ENCODE measurements around the gene MBOAT2.
A peak's percentile ranks its signal among the peaks of the same experiment; 100 is the strongest.

The MBOAT2 gene

DNA sequence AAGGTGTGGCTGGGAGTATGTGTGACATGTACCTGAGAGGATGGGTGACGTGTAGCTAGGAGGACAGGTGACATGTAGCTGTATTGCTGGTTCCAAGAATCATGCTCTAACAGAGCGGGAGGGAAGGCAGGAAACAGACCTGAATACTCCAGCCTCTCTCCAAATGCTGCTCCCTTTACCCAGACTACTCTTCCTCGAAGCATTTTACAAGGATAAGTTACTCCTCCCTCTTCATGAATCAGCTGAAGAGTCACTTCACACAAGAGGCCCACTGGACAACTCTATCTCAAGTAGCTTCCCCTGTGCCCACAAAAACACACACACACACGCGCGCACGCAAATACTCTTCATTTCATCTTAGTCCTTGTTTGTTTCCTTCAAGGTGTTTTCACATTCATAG lies 113.5 kb downstream of the MBOAT2 start:
- no peak for DNase-seq

DNA sequence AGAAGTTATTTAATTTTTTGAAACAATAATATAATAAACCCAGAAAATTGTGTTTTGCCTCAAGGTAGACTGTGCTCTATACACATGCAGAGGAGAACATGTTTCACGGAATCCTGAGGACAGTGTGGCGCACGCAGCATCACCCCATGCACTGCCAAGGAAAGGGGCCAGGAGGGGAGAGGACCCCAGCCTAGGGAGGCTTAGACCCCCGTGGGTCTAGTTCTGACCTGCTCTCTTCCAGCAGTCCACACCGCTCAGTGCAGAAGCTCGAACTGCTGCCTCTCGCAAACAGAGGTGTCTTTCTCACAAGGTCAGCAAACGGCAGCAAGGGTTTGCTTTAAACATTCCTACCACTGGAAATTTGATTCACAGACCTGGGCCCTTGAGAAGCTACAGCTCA lies 114.5 kb downstream of the MBOAT2 start:
- no peak for DNase-seq

DNA sequence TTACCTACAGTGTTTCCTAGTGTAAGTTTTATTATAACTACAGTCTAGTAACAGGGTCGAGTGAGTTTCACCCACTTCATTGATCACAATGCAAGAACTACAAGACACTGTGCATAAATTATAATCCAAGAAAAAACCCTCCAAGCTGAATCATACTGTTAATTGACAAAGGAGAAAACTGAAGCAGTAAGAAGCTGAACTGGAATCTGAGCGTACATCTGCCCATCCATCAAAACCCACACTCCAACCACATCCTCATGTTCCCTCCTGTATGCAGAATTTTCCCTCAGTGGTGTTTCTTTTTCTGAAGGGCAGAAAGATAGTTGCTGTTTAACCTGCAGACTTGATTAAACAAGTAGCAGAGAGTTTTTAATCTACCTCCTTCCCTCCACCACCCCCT lies 116.6 kb downstream of the MBOAT2 start:
- DNase-seq: no peak

DNA sequence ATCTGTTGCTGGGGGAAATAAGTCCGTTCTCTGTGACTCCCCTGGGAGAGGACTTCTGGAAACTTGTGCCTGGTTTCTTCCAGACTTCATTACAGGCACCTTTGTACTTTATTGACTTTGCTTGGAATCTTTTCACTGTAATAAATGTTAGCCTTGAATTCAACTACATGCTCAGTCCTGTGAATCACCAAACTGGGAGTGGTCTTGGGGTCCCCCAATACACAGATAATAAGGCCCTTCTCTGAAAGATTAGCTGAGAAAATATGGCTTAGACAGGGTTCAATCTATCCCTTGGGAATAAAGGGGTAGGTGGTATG lies 117.3 kb downstream of the MBOAT2 start:
- DNase-seq: no peak

DNA sequence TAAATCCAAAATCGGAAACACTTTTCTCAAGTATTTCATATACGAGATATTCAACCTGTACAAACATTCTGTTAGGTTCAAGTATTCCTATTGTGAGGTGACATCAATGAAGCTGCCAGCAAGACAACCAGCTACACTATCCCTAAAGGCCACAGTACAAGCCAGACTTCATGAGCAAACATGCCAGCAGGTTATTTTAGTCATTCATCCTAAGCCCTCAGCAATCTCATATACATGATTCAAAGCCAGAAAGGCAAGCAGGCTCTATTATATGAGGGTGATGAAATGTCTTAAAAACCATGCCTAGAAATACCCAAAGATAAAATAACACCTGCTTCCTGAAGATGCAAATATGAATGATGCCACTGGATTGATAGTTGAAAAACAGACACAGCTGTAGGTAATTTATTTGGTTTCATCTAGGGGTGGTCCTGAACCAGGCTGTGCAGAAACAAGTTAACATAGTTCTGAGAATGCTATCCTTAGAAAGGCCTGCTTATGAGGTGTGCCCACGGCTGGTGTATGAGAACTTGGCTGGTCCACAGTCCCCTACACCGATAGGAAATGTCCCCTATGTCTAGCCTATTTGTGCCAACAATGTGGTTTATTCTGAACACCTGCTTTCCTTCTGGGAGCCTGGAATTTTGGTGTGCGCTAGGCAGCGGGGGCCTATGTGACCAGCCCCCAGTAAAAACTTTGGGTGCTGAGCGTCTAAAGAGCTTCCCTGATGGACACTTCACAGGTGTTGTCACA lies 117.9 kb downstream of the MBOAT2 start:
- no peak for DNase-seq

DNA sequence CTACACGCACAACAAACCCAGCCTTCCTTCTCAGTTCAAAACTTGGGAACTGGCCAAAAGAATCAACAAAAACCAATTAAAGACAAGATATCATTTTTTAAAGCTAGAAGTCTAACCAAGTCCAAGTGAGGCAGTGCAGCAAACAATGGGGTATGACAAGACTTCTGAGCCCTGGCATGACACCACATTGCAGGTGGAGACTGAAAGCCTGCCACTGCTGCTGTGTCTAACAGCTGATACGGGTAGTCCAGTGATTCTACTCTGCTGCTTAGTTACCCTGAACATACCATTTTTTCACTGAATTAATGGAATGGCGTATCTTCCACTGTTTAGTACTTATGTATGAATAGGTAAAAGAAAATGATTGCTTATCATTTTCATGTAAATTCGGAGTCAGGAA lies 118.7 kb downstream of the MBOAT2 start:
- DNase-seq: no peak

DNA sequence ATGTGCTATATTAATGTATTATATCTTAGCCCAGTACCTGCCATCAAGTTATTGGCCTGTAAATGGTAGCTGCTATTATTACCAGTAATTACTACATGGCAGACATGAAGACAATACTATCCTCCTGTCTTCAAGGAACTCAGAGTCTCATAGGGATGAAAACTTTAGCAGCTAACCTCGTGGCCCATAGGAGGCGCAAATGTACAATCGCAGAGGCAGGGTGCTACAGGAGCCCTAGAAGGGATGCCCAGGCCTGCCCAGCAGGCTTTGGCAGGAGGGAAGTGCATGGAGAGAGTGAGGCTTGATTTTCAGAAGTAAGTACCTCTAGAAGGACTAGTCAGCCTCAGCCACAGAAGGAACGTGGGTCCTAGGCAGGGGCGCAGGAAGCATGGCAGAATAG lies 121.4 kb downstream of the MBOAT2 start:
- DNase-seq: peak; percentile 34

DNA sequence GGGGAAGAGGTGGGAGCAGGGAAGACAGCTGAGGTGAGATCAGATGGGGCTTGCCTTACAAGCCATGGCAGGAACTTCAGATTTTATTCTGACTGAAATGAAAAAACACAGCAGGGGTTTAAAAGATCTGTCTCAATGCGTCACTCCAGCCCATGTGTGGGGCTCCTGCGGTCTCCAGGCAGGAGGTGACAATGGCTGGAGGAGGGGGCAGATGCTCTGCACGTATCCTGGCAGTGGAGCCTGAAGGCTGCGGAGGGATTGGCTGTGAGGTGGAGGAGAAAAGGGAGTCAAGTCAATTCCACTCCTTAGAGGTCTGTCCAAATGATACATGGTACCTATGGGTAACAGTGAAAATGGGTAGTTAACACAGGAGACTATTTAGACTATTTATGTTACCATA lies 125.6 kb downstream of the MBOAT2 start:
- no peak for DNase-seq

DNA sequence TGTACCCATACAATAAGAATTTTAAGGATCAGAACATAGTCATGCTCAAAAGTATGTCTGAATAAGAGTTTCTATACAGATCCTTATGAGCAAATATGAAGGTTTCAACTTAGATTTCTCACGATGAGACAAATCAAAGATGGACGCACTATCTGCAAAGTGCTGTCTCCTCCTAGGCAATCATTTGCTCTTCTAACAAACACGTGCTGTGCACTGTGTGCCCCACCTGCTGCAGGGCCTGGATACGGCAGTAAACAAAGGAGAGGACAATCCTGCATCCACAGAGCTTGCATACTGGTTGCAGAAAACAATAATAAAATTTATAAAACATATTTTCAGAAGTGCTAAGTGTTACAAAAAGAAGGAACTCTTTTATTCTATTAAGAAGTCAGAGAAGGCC lies 126.2 kb downstream of the MBOAT2 start:
- no peak for DNase-seq

DNA sequence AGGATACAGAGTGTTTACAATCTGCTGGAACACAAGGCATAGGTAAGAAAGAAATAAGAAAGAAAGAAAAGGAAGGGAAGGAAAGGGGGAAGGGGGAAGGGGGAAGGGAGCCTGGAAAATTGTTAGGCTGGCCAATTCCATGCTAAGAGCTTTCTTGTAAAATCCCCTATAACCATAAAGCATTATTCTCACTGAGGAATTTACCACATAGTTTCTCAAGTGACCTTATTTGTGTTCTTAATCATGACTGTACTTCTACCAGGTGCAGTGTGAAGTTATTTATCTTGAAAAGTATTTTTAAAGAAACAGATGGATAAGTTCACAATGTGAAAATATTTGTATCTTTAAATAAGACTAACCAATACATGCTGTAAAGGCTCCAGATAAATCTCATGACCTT lies 126.9 kb downstream of the MBOAT2 start:
- DNase-seq: no peak

DNA sequence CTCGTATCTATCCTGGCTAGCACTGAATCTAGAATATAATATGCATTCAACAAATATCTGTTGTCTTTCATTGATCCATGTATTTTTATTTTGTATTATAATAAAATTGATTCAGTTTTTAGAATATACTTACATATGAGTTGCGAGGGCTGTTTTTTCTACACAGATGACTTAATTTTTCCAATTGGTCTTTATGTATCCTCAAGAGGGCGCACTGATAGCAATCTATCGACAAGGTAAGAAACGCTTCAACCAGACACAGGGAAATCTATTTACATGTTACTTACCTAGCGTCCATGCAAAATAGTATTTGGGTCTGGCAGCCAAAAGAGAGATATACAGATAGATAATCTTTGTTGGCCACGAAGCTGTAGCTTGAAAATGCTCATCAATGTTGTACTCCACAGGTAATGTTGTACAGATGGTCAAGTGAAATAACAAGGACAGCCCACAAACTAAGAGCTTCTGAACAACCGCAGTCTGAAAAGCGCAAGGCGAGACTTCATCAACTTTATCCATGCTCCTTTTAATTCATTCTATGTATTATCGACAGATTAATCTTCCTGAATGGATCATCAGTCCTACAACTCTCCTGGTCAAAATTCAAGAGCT lies 130.6 kb downstream of the MBOAT2 start:
- DNase-seq: peak; percentile 22

DNA sequence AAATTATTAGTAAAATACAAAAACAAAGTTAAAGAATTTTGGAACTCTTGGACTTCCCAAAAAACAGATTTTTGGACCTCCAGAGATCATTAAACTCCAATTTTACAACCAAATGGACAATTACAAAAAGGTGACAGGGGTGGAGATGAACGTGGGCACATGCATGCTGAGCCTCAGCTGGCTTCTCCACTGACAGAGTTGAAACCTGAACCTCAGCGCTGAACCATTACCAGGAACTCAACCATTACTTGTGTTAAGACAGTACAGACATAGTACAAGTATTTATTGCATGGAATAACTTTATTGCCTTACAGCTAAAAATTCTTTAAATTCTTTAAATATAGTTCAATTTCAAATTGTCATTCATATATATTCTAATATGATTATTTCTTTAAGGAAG lies 133.0 kb downstream of the MBOAT2 start:
- DNase-seq: no peak

DNA sequence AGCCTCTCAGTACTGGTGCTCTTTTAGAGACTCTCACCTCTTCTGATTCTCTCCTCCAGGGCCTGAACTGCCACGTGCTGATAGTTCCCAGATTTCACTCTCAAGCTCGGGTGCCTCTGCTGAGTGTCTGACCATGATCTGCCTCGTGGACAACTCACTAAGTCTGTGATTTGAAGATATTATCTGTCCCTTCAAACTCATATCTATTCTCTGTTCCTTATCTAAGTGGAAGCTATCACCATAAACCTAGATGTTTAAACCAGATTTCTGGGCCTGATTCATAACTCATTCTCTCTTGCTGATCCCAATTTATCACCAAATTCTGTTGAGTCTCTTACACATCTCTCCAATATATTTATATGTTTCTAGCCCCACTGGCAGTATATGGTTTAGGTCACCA lies 136.1 kb downstream of the MBOAT2 start:
- DNase-seq: no peak

DNA sequence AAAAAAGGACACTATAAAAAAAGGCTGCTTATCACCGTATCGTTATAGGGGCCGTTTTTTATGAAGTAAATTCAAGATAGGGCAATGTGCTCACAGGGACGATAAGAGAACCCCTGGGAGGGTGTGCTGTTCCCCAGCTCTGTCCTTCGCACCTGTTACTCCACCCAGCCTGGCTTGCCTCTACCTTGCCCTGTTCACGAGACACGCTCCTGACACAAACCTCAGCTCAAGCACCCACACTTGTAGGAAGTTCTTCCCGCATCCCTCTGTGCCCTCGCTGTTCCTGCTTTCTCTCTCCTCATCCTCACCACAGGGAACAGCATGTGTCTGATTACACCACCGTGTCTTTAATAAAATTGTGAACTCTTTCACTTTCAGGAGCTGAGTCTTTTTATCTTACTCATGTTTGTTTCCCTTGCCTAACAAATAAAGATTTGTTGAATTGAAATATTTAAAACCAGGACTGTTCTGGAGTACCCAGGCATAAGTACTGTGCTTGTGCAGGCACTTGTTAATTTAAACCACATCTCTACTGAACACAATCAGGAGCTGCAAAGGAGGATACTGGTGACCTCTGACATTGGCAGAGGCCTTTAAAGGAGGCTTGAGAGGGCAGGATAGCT lies 140.0 kb downstream of the MBOAT2 start:
- no peak for DNase-seq

DNA sequence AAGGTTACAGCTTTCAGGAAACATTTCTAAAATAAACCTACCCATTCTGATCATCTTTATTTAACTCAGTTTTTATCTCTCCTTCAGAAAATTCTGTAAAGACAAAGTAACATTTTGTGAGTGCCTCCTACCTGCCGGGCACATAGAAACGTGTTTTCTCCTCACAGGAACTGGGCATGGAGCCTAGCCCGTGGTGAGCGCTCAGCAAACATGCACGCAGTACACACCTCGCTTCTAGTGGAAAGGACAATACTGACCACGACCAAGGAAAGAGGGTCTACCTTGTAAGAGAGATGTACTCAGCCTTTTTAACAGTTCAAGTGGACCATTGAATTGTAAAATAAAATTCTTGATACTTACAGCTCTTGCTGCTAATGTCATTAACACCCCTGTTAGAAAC lies 141.3 kb downstream of the MBOAT2 start:
- DNase-seq: no peak

DNA sequence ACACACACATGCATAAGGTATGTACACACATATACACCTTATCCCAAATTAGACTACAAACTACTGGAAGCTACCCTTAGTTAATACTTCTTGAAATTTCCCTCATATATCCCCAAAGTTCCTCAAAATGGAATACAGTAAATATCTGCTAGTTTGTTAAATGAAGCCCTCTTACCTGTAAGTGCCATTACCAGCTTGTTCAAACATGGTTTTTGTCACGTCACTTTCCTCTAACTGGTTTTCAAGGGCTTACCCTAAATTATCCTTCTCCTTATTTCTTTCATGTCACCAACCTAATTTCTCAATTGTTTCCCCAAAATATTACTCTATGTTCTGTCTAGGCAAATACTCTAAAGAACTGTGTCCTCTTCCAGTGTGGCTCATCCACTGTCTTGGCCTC lies 141.7 kb downstream of the MBOAT2 start:
- DNase-seq: no peak

DNA sequence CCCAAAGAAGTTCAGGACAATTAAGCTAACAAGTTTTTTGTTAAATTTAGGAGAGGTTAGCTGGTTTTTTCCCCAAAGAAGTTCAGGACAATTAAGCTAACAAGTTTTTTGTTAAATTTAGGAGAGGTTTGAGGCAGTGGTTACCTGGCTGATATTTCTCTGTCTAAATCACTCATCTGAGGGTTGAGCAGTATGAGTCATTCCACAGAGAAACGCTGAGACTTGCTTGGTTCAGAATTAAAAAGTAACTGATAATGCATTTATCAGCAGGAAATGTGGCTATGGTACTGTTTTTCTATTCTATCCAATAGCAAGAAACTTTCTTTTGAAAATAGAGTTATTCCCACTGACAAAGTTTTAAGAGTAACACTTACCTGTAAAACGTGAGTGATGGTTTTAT lies 143.2 kb downstream of the MBOAT2 start:
- peak; percentile 47 for DNase-seq

DNA sequence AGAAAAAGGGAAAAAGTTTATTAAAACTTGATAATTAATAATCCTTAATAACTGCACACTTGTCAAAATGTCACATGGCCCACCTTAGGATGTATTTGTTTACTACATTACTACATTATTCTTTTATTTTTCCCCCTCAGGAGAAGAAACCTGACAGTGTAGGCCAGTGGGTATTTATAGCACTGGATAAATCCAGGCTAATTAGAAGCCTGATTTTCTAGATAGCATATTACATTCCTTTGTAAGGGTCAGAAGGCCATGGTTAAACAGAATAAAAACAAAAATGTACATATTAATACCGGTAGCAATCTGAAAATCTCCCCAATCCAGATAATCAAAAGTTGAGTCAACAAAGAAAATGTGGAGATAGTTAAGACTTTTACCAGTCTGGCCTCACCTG lies 144.6 kb downstream of the MBOAT2 start:
- no peak for DNase-seq

DNA sequence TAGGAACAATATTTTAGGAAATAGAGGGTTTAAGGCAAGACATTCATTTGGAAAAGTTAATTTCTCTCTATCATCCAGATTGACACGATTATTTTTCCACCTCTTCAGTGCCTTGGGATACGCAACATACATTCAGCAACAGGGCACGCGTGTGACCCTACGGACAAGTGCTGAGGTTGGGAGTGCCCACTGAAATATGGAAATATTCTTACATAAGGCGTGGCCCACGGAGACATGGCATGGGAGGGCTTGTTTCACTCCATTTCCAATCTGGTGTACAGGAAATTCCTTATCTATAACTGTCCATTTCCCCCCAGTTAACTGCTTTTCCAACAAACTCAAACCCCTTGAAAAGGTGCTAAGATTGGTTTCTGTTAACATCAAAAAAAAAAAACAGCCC lies 145.2 kb downstream of the MBOAT2 start:
- DNase-seq: no peak

DNA sequence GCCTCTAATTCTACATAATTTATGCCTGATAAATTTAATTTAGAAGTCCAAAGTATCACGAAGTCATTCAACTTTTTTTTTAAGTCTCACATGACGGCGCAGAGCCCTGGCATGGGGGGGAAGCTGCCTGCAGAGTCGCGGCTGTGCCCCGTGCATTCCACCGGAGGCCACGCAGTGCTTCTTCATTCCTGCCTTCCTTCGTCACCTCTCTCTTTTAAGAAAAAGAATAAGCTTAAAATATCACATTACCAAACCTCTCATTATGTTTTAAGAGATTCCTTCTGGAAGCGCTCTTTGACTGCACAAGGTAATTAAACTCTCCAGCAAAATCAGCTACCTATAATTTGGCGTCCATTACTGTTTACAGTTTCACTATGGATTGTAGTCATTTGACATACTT lies 145.8 kb downstream of the MBOAT2 start:
- DNase-seq: no peak

DNA sequence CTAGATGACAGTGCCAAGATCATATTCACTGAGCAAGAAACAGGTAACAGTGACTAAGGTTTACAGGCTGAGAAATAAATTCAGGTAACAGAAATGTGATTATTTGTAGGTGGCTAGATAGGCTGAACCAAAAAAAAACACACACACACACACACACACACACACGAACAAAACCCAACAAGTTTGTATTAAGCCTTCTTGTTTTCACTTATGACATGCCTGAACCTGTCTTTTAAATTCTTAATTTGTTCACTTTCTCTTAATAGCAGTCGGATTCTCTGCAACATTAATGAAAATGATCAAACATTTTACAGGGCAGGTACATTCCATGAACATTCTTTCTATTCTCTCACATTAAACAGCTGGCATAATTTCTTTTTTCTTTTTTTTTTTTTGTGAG lies 147.3 kb downstream of the MBOAT2 start:
- no peak for DNase-seq

DNA sequence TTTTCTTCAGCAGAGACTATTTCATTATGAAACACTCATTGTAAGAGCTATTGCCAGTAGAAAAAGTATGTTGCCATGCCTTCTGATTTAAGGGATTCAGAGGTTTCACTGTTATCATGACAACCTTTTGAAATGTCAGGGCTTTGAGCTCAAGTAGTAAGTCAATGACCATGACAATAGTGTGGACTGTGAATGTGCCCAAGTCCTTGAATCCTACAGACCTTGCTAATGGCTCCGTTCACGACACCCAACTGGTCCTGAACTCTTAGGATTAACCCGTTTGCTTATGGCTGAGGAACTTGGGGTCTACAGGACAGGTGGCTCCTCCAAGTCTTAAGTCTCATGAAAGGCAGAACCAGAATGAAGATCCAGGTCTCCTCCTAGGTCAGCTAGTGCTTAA lies 148.5 kb downstream of the MBOAT2 start:
- no peak for DNase-seq

DNA sequence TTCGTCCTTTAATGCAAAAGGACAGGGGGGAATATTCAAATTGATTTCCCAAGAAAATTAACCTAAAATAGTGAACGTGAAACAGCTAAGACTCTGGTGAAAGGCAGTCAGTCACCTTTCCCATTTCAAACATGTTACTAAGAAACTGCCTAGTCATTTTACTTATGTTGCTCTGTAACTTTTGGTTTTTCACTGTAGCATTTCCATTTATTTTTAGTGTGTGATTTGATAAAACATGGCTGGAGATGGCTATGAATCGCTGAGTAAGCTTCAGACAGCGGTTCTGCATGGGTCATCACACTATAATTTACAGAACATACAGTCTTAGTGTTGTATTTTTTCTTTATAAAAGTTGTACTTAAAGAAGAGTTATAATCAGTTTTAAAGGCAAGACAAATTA lies 150.1 kb downstream of the MBOAT2 start:
- DNase-seq: no peak

DNA sequence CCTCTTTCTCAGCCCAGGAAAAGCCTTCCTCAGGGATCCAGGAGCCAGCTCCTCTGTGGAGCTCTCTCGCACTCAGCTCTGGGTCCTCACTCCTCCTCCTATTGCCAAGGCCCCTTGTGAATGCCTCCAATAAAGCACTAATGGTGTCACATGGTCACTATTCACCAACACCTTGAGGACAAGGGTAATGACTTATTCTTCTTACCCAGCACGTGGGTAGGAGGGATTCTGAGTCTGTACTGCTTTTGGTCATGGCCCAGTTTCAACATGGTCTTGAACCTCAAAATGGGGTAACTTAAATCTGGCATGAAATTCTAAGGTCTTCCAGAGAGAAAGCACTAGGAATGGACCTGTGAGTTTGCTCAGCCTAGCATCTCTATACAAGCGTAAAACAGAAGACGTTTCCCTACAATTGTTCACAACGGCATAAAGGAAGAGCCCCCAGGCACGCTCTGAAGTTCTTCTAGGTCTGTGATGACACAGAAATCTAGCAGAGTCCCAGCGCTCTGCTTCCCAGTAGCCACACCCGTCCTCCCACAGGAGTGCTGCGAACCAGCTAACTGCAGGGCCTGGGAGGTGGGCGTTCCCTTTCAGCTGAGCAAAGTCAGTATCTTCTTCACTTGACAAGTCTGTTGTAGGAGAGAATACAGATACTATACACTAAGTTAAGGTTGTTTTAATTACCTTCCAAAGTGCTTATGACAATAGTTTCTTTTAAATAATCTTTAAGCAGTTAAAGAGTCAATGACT lies 151.5 kb downstream of the MBOAT2 start:
- no peak for DNase-seq
